ENCODE data around the gene FLNB.

GRCh38 chr3:58055314-58055713 is 47.1 kb downstream of the FLNB start:
- TF ChIP-seq CTCF (conservative IDR thresholded peaks at IDR 0.05; ENCODE audit: low read length) (no peak), EZH2phosphoT487 (IDR thresholded peaks at IDR 0.05; ENCODE audit: borderline replicate concordance) (no peak)

Measured in Loucy (cell line).